Psoas muscle (tissue), 8 donors: ENCODE measurements around the gene PINK1. TPM values are rescaled to one million over a fixed set of nuclear protein-coding genes. Genes with fewer than 3 reads are reported as not detected.

ENCODE experiments used
- ATAC-seq, 4 donors: fragments of 200-7000 bp; cut with Tn5 transposase; one replicate each; pipeline ENCODE4 v1.9.1; 2020; ENCODE audit warnings: moderate library complexity in 3 of 4, mild to moderate bottlenecking in 2 of 4
- DNase-seq, 2 donors: peaks; one replicate each; pipeline ENCODE4 v3.0.0-alpha.2; 2020
- H3K27ac ChIP-seq: fragments of 200-600 bp; one replicate; pipeline ENCODE4 v1.8.0; 2022
- H3K27me3 ChIP-seq, 3 donors: fragments of 200-600 bp in 1 of 3; one replicate each; pipeline versions ENCODE4 v1.6.1 to v1.8.0; 2013 to 2022; ENCODE audit warnings: low read length in 2 of 3, mild to moderate bottlenecking in 2 of 3, moderate library complexity in 1 of 3; ENCODE audit not compliant: insufficient read depth in 3 of 3
- H3K36me3 ChIP-seq, 2 donors: fragments of 200-600 bp in 1 of 2; one replicate each; pipeline versions ENCODE4 v1.6.1 to v1.8.0; 2013 to 2022; ENCODE audit warnings: low read depth in 1 of 2, mild to moderate bottlenecking in 1 of 2, moderate library complexity in 1 of 2; ENCODE audit not compliant: insufficient read depth in 1 of 2
- H3K4me1 ChIP-seq: fragments of 200-600 bp; one replicate; pipeline ENCODE4 v1.8.0; 2022
- H3K4me3 ChIP-seq: fragments of 200-600 bp; one replicate; pipeline ENCODE4 v1.8.0; 2022; ENCODE audit warnings: mild to moderate bottlenecking
- H3K9me3 ChIP-seq: fragments of 200-600 bp; one replicate; pipeline ENCODE4 v1.8.0; 2022
- WGBS, 3 donors: extraction: QIAGEN DNeasy Blood & Tissue Kit; methylation state at CpG; one replicate each; pipeline versions ENCODE4 v1.1.6 to v1.1.7; 2013; 5-methylcytosine and 5-hydroxymethylcytosine counted together
- intact Hi-C, 2 donors: fragments of 100-400 bp; cut with DNase I; formaldehyde crosslinking; loops; one replicate each; pipeline versions ENCODE4 v1.11.0 to v1.14.2; 2022
- polyA plus RNA-seq, 3 donors: library from polyadenylated mRNA; stranded (reverse); fragments of 200-250 nt; gene quantifications; one replicate each; pipeline ENCODE4 v1.2.3, GENCODE V29; 2013
- total RNA-seq, 4 donors: library from RNA; stranded (reverse); fragmentation: NEBNext Ultra II Directional in 2 of 4; extraction: Animal tissue kit (Norgen Biotek cat#: 25700) in 2 of 4; gene quantifications; one replicate each; pipeline versions ENCODE4 v1.2.1 to v1.2.4, GENCODE V29; 2021 to 2023
- TF ChIP-seq, protein P1 (sequence below): fragments of 200-600 bp; IDR thresholded peaks from one replicate; pipeline ENCODE4 v1.8.0; 2022; ENCODE audit warnings: antibody characterized with exemption
- donor health status: healthy with polysubstance abuse.
- donor health status: DM: no; HTN: no; CAD: no; lungs with moderate emphysema.
- donor health status: Bipolar disorder and iron deficiency.
- donor health status: healthy.
- donor health status: DM: yes; HTN: yes; CAD: no.
- donor health status: DM: no; HTN: no; CAD: no.
- donor health status: DM: no; HTN: no; CAD: no.
- donor health status: DM: yes; HTN: yes; CAD: no.

PINK1 gene
- total and polyA plus RNA-seq, 7 donors = 218 to 506 (median 383) TPM

- TF ChIP-seq, protein P1, sequence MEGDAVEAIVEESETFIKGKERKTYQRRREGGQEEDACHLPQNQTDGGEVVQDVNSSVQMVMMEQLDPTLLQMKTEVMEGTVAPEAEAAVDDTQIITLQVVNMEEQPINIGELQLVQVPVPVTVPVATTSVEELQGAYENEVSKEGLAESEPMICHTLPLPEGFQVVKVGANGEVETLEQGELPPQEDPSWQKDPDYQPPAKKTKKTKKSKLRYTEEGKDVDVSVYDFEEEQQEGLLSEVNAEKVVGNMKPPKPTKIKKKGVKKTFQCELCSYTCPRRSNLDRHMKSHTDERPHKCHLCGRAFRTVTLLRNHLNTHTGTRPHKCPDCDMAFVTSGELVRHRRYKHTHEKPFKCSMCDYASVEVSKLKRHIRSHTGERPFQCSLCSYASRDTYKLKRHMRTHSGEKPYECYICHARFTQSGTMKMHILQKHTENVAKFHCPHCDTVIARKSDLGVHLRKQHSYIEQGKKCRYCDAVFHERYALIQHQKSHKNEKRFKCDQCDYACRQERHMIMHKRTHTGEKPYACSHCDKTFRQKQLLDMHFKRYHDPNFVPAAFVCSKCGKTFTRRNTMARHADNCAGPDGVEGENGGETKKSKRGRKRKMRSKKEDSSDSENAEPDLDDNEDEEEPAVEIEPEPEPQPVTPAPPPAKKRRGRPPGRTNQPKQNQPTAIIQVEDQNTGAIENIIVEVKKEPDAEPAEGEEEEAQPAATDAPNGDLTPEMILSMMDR = no peak
- ATAC-seq = no peak
- 32 to 41% (median 36%) methylated on average over 4 of the region's 4 CpGs for WGBS, 3 donors
These were observed 2.5 kb upstream of the PINK1 start for GRCh38 chr1:20630729-20631128.

DNA sequence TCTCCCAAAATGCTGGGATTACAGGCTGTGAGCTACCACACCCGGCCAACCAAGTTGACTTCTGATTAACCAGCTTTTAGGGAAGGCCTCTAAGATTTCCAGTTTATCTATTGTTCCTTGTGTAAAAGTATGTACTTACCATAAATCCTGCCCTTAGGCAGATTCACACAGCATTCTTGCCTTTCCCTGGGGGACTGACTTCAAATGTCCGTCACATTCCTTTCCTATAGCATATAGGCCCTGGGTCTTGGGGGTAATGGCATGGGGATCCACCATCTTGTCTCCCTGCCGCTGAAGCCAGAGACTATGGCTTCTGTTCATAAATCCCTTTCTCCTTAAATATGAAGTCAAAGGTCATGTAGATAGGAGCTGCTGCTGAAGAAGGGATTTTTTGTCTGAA, 872 bp upstream of the PINK1 start:
- Histone ChIP-seq H3K27me3 (no peaks in the 10 kb centered on the region), H3K9me3 (no peaks in the 10 kb centered on the region), H3K4me1 (peaks cover 19% of the 10 kb centered on the region), H3K27ac (no peak overlapping the region), H3K36me3 (peaks cover 0 to 4% of the 10 kb centered on the region in 2 donors), H3K4me3 (no peak overlapping the region)
- 85 to 88% (median 85%) methylated on average over 3 of the region's 3 CpGs for WGBS, 3 donors
- intact Hi-C loops = loop anchor here (5.0 kb wide), 2 partner anchors 55 to 110 kb away; no protein-coding TSS in a partner anchor
- DNase-seq (no peak), ATAC-seq (no peak)
- TF ChIP-seq, protein P1 = no peak

More at GRCh38 chr1:20630729-20631128, 2.5 kb upstream of the PINK1 start:
- H3K36me3 ChIP-seq = no peaks in the 10 kb centered on the region
- intact Hi-C loops = loop anchor here (5.0 kb wide), 2 partner anchors 53 to 108 kb away; no protein-coding TSS in a partner anchor
- no peaks in the 10 kb centered on the region for H3K27me3 ChIP-seq
- DNase-seq = no peak
- peaks cover 12% of the 10 kb centered on the region for H3K4me1 ChIP-seq
- no peak overlapping the region for H3K4me3 ChIP-seq
- H3K9me3 ChIP-seq = no peaks in the 10 kb centered on the region
- H3K27ac ChIP-seq = no peak overlapping the region

DNA sequence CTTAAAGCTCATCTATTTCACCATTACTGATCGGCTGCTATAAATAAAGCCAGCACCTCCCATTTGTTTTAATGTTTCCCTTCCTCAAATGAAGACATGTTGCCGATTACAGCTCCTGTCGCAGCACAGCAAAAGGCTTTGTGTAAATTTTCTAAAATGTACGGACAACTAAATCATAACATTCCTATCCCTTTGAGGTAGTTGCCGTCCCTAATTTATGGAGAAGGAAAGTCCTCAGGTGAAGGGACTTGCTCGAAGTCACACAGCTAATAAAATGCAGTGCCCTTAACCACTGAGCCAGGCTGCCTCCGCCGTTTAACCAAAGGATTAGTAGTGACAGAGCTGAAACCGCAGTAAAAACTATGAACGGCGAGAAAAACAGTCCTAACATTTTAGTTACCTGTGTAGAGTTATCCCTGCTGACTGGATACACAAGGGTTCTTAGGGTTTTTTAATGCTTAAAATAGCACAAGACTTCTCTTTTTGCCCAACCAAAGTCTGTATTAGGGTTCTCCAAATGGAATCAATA, 871 bp downstream of the PINK1 start:
- H3K27me3 ChIP-seq = no peaks in the 10 kb centered on the region
- peaks cover 19% of the 10 kb centered on the region for H3K4me1 ChIP-seq
- intact Hi-C loops = loop anchor here (5.0 kb wide), 2 partner anchors 57 to 112 kb away; no protein-coding TSS in a partner anchor
- peak overlapping the region; percentile 96 for H3K27ac ChIP-seq
- peak overlapping the region; percentile 88 for H3K4me3 ChIP-seq
- peaks cover 0 to 22% of the 10 kb centered on the region in 2 donors for H3K36me3 ChIP-seq
- whole genome bisulfite sequencing, 3 donors = 1 to 3% (median 2%) methylated on average over 11 of the region's 11 CpGs
- DNase-seq = no peak
- ATAC-seq = peak in 2 of 4 donors; percentile 0 to 1
- TF ChIP-seq, protein P1 = no peak
- no peaks in the 10 kb centered on the region for H3K9me3 ChIP-seq

DNA sequence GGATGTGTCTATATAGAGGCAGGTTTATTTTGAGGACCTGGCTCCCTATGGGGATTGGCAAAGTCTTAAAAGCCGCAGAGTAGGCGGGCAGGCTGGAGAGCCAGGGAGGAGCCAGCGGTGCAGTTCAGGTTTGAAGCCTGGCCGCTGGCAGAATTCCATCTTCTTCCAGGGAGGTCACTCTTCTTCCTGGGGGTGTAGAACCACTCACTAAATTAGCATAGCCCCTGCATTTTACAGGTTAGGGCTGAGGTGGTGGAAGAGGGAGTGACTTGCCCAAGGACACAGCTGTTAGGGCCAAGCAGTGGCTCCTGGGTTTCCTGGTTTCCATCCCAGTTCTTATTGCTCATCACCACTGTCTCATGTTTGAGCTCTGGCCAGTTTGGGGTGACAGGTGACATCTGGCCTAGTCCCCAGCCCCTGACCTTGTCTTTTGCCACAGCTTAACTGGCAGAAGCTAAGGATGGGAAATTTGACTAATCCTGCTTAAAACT, 1.4 kb downstream of the PINK1 start:
- peaks cover 19% of the 10 kb centered on the region for H3K4me1 ChIP-seq
- peak overlapping the region; percentile 96 for H3K27ac ChIP-seq
- H3K4me3 ChIP-seq = peak overlapping the region; percentile 88
- WGBS, 3 donors = 3 to 6% (median 4%) methylated on average over 4 of the region's 4 CpGs
- H3K36me3 ChIP-seq = peaks cover 0 to 27% of the 10 kb centered on the region in 2 donors
- peak; percentile 48 to 81 for DNase-seq
- H3K9me3 ChIP-seq = no peaks in the 10 kb centered on the region
- TF ChIP-seq, protein P1 = no peak
- no peaks in the 10 kb centered on the region for H3K27me3 ChIP-seq
- ATAC-seq = peak; percentile 82 to 87 (median 86)
- intact Hi-C loops = loop anchor here (5.0 kb wide), 2 partner anchors 57 to 112 kb away; no protein-coding TSS in a partner anchor
